Measurements from ENCODE around the gene MTMR4. TPM values are rescaled to one million over a fixed set of nuclear protein-coding genes. Genes with fewer than 3 reads are reported as not detected.

Gene MTMR4
- total RNA-seq, 1 donor from 2014 or later: 37.3 TPM

GRCh38 chr17:58501451-58501850 is 13.0 kb downstream of the MTMR4 start:
- Histone ChIP-seq H3K36me3 (peaks cover 96% of the 10 kb centered on the region), H3K4me3 (no peak overlapping the region), H3K4me1 (peaks cover 9% of the 10 kb centered on the region), H3K9me3 (no peaks in the 10 kb centered on the region), H3K27me3 (ENCODE audit: low read depth) (no peaks in the 10 kb centered on the region), H3K27ac (no peak overlapping the region)
- intact Hi-C loops (cut with DNase I): no loop called here
- TF ChIP-seq CTCF (IDR thresholded peaks at IDR 0.05): no peak
- DNase-seq (no peak), ATAC-seq (no peak)

GRCh38 chr17:58498177-58498828 is 16.1 kb downstream of the MTMR4 start:
- no peak for TF ChIP-seq CTCF (IDR thresholded peaks at IDR 0.05)
- DNase-seq: no peak
- no peak for ATAC-seq
- Histone ChIP-seq H3K9me3 (no peaks in the 10 kb centered on the region), H3K4me1 (no peaks in the 10 kb centered on the region), H3K36me3 (peaks cover 96% of the 10 kb centered on the region), H3K27ac (no peak overlapping the region), H3K4me3 (no peak overlapping the region), H3K27me3 (ENCODE audit: low read depth) (no peaks in the 10 kb centered on the region)
- intact Hi-C loops (cut with DNase I): no loop called here

- ATAC-seq (no peak), DNase-seq (no peak)
- H3K4me3 ChIP-seq: no peak overlapping the region
- H3K4me1 ChIP-seq: no peaks in the 10 kb centered on the region
- no peak overlapping the region for H3K27ac ChIP-seq
- H3K36me3 ChIP-seq: peaks cover 96% of the 10 kb centered on the region
- no peaks in the 10 kb centered on the region for H3K27me3 ChIP-seq (ENCODE audit: low read depth)
- no peaks in the 10 kb centered on the region for H3K9me3 ChIP-seq
- no peak for TF ChIP-seq CTCF (IDR thresholded peaks at IDR 0.05)
- intact Hi-C loops (cut with DNase I): no loop called here
Measured at GRCh38 chr17:58493506-58493905, 20.9 kb downstream of the MTMR4 start.

- Histone ChIP-seq H3K4me1 (no peaks in the 10 kb centered on the region), H3K4me3 (no peak overlapping the region), H3K36me3 (peaks cover 96% of the 10 kb centered on the region), H3K27me3 (ENCODE audit: low read depth) (no peaks in the 10 kb centered on the region), H3K27ac (no peak overlapping the region), H3K9me3 (no peaks in the 10 kb centered on the region)
- intact Hi-C loops (cut with DNase I): no loop called here
- DNase-seq (no peak), ATAC-seq (no peak)
- no peak for TF ChIP-seq CTCF (IDR thresholded peaks at IDR 0.05)
Measured at GRCh38 chr17:58492238-58493121, 22.0 kb downstream of the MTMR4 start.

GRCh38 chr17:58491510-58492045 is 22.9 kb downstream of the MTMR4 start:
- TF ChIP-seq CTCF (IDR thresholded peaks at IDR 0.05): no peak
- H3K4me3 ChIP-seq: no peak overlapping the region
- DNase-seq (no peak), ATAC-seq (no peak)
- H3K4me1 ChIP-seq: no peaks in the 10 kb centered on the region
- H3K27ac ChIP-seq: no peak overlapping the region
- intact Hi-C loops (cut with DNase I): no loop called here
- peaks cover 91% of the 10 kb centered on the region for H3K36me3 ChIP-seq
- no peaks in the 10 kb centered on the region for H3K27me3 ChIP-seq (ENCODE audit: low read depth)
- no peaks in the 10 kb centered on the region for H3K9me3 ChIP-seq

Data from lower lobe of right lung (tissue), 2 donors.